Measurements from ENCODE around the gene GTF2B.
"Not testable (repeated sequence)": the region's sequence is repeated elsewhere in the genome, so short reads cannot be mapped to it uniquely, and the experiment has no call there.

Gene GTF2B
- long read RNA-seq, transcript GTF2B-201 (7 exons, 1,351 nt): major isoform, 340 of 362 reads
- long read RNA-seq, partial matches to known transcripts: 3 of 362 reads
- long read RNA-seq, other reads (novel, unspliced or antisense): 19 of 362 reads

- no peaks in the 10 kb centered on the region for H3K27me3 ChIP-seq (ENCODE audit: insufficient read depth, poor library complexity, severe bottlenecking)
- H3K27ac ChIP-seq (replicated peaks): peak within 1 kb of the TSS; percentile 85
Measured at GRCh38 chr1:88891318-88891950, at the start of gene GTF2B. Gene GTF2B (minus strand): TSS chr1:88891567. CDS start chr1:88891499, 68 bp downstream.

GRCh38 chr1:88938528-88938927 lies 47.2 kb upstream of the GTF2B start:
- DNase-seq (ENCODE audit: low read depth in 1 of 2, low spot score in 1 of 2); H3K27me3 ChIP-seq (ENCODE audit: insufficient read depth, poor library complexity, severe bottlenecking); H3K27ac ChIP-seq (replicated peaks); H3K4me3 ChIP-seq (replicated peaks; ENCODE audit: insufficient read depth, low read length): not testable (repeated sequence)

More at GRCh38 chr1:88891318-88891950, at the start of gene GTF2B:
- H3K4me3 ChIP-seq (replicated peaks; ENCODE audit: insufficient read depth, low read length): peak within 1 kb of the TSS; percentile 89
- TF ChIP-seq SPI1 (IDR thresholded peaks at IDR 0.05; ENCODE audit: borderline replicate concordance, low read depth): no peak
- peak; percentile 79 for TF ChIP-seq REST (IDR thresholded peaks at IDR 0.05; ENCODE audit: insufficient replicate concordance, low read depth)
- peak; percentile 99 for TF ChIP-seq POLR2AphosphoS5 (IDR thresholded peaks at IDR 0.05; ENCODE audit: low read depth)
- TF ChIP-seq GABPA (IDR thresholded peaks at IDR 0.05; ENCODE audit: low read depth): no peak
- peak; percentile 92 to 96 for DNase-seq (ENCODE audit: low read depth in 1 of 2, low spot score in 1 of 2)

- H3K4me3 ChIP-seq (replicated peaks; ENCODE audit: insufficient read depth, low read length): no peak overlapping the region
- no peak overlapping the region for H3K27ac ChIP-seq (replicated peaks)
- DNase-seq (ENCODE audit: low read depth in 1 of 2, low spot score in 1 of 2): no peak
- TF ChIP-seq POLR2AphosphoS5 (IDR thresholded peaks at IDR 0.05; ENCODE audit: low read depth): no peak
- TF ChIP-seq SPI1 (IDR thresholded peaks at IDR 0.05; ENCODE audit: borderline replicate concordance, low read depth): no peak
- H3K27me3 ChIP-seq (ENCODE audit: insufficient read depth, poor library complexity, severe bottlenecking): no peaks in the 10 kb centered on the region
Measured at GRCh38 chr1:88936760-88937342, 45.5 kb upstream of the GTF2B start.

- no peak overlapping the region for H3K4me3 ChIP-seq (replicated peaks; ENCODE audit: insufficient read depth, low read length)
- TF ChIP-seq SPI1 (IDR thresholded peaks at IDR 0.05; ENCODE audit: borderline replicate concordance, low read depth): no peak
- TF ChIP-seq CTCF (IDR thresholded peaks at IDR 0.05; ENCODE audit: insufficient read depth, low read length): no peak
- no peak for TF ChIP-seq REST (IDR thresholded peaks at IDR 0.05; ENCODE audit: insufficient replicate concordance, low read depth)
- no peak for TF ChIP-seq GABPA (IDR thresholded peaks at IDR 0.05; ENCODE audit: low read depth)
- TF ChIP-seq POLR2AphosphoS5 (IDR thresholded peaks at IDR 0.05; ENCODE audit: low read depth): no peak
- DNase-seq (ENCODE audit: low read depth in 1 of 2, low spot score in 1 of 2): no peak
Measured at GRCh38 chr1:88936223-88936523, 44.8 kb upstream of the GTF2B start.

GRCh38 chr1:88935522-88936222 lies 44.3 kb upstream of the GTF2B start:
- Histone ChIP-seq H3K27me3 (ENCODE audit: insufficient read depth, poor library complexity, severe bottlenecking) (no peaks in the 10 kb centered on the region), H3K4me3 (replicated peaks; ENCODE audit: insufficient read depth, low read length) (no peak overlapping the region), H3K27ac (replicated peaks) (no peak overlapping the region)
- TF ChIP-seq REST (IDR thresholded peaks at IDR 0.05; ENCODE audit: insufficient replicate concordance, low read depth) (no peak), GABPA (IDR thresholded peaks at IDR 0.05; ENCODE audit: low read depth) (no peak), CTCF (IDR thresholded peaks at IDR 0.05; ENCODE audit: insufficient read depth, low read length) (peak; percentile 31)
- peak; percentile 14 to 28 for DNase-seq (ENCODE audit: low read depth in 1 of 2, low spot score in 1 of 2)

More at GRCh38 chr1:88936223-88936523, 44.8 kb upstream of the GTF2B start:
- H3K27me3 ChIP-seq (ENCODE audit: insufficient read depth, poor library complexity, severe bottlenecking): no peaks in the 10 kb centered on the region
- no peak overlapping the region for H3K27ac ChIP-seq (replicated peaks)

GRCh38 chr1:88930176-88930575 lies 38.8 kb upstream of the GTF2B start:
- not testable (repeated sequence) for H3K27me3 ChIP-seq (ENCODE audit: insufficient read depth, poor library complexity, severe bottlenecking); H3K4me3 ChIP-seq (replicated peaks; ENCODE audit: insufficient read depth, low read length); H3K27ac ChIP-seq (replicated peaks)
- peak in 1 of 2 experiments; percentile 7 for DNase-seq (ENCODE audit: low read depth in 1 of 2, low spot score in 1 of 2)

Measured in HL-60 (cell line).